GM19351 (cell line): Measurements from ENCODE around the gene IGSF8.

Source experiments
- ATAC-seq: cut with Tn5 transposase; IDR thresholded peaks from one replicate; pipeline ENCODE4 v1.9.1; 2021; ENCODE audit warnings: mild to moderate bottlenecking, moderate library complexity; ENCODE audit not compliant: unreplicated experiment

Gene IGSF8

DNA sequence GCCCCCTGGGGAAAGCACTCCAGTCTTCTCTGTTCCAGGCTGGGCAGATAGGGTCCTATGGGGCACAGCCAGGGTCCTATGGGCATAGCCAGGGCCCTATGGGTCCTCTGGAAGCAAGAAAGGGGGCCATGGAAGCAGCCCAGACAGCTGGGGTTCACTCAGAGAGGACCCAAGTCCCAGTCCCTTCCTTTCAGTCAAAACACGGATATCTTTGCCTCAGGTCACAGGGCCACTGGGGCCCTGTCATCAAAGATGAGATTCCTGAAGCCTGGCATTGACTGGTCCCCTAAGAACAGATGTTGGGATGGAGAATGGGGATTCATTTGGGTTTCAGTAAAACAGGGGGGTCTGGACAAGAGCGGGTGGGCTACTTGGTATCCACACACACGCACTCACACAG, 8.5 kb downstream of the IGSF8 start:
- no peak for ATAC-seq

DNA sequence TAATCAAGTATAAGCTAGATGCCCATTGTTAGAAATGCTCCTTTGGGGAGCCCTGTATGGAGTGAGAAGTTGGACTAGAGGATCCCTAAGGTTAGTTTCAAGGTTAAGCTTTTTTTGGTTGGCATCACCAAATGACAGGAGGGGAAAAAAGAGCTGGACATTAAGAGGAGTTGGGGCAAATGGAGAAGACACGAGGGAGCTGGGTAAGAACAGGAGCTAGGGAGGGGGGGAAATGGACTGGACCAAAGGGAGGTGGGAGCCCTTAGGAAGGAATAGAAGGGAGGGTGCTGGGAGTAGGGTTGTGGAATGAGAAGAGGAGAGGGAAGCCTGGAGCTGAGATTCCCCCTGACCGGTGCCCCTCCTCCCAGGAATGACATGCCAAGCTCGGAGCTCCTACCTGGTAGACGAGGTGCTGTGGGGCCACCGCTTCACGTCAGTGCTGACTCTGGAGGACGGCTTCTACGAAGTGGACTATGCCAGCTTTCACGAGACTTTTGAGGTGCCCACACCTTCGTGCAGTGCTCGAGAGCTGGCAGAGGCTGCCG, 11.2 kb downstream of the IGSF8 start:
- ATAC-seq = no peak

DNA sequence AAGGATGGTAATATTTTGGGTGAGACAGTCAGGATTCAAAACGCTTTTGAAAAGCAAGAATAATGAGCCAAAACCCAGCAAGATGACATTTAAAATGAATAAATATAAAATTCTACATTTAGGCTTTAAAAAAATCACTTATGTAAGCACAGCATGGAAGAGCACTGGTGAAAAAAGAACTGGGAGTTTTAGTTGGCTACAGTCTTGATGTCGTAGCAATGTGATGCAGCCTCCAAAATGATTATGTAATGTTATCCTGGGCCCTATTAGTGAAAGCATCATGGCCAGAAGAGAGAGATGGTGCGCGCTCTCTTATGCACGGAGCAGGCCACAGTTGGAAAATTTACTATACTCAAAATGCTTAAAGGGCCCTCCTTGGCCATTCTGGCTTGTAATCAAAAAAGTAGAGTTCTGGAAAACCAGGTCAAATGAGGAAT, 11.9 kb downstream of the IGSF8 start:
- ATAC-seq = no peak

DNA sequence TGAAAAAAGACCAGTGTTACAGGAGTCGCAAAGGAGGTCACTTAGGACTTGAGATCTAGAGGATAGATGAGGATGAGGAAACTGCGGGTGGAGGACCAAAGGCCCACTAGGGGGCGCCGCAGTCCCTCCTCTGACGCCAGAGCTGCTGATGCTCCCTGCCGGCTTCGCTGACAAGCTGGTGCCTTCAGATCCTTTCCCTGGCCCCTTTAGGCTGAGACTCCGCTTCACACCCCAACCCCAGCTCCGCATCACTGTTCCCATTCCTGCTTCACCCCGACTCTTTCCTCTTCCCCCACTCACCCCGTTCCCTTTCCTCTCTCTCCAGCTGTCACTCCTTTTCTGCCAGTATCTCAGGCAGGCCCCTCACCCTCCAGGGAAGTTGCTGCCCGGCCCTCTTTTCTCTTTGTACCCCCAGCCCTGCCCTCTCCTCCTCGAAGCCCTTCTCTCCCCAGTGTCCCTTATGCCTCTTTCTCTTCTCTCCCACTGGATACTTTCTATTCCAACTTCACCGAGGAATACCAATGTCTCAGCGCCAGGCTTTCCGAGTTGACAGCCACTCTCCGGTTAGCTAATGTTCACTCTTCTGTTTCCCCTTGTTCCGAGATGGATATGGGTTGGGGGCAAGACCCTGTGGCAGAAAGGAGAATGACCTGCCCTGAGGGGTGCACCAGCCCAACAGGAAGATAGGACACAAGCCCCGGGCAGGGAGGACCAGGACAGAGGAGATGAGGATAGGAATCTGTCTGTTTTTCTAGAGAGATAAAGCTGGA, 12.5 kb downstream of the IGSF8 start:
- peak; percentile 73 for ATAC-seq

DNA sequence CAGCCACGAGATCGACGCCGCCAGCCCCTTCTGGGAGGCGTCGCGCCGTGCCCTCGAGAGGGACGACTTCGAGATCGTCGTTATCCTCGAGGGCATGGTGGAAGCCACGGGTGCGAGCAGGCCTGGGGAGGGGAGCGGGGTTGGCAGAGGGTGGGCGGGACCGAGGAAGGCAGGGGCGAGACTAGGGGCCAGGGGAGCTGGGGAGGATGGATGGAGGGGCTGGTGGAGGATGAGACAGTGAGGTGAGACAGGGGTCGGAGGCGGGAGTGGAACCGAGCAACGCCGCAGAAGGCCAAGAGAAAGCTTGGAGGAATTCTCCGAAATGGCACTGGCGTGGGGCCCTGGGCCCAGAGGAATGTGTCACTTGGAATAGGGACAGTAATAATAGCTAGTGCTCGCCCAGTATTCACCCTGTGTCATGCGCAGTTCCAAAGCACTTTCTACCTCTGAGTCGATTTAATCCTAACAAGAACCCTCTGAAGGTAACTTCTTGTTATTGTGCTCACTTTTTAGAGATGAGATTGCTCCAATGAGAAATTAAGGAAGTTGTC, 13.6 kb downstream of the IGSF8 start:
- no peak for ATAC-seq

DNA sequence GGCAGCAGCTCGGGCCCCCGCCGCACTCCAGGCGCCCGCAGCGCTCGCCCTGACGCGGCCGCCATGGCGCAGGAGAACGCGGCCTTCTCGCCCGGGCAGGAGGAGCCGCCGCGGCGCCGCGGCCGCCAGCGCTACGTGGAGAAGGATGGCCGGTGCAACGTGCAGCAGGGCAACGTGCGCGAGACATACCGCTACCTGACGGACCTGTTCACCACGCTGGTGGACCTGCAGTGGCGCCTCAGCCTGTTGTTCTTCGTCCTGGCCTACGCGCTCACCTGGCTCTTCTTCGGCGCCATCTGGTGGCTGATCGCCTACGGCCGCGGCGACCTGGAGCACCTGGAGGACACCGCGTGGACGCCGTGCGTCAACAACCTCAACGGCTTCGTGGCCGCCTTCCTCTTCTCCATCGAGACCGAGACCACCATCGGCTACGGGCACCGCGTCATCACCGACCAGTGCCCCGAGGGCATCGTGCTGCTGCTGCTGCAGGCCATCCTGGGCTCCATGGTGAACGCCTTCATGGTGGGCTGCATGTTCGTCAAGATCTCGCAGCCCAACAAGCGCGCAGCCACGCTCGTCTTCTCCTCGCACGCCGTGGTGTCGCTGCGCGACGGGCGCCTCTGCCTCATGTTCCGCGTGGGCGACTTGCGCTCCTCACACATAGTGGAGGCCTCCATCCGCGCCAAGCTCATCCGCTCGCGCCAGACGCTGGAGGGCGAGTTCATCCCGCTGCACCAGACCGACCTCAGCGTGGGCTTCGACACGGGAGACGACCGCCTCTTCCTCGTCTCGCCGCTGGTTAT, 14.2 kb downstream of the IGSF8 start:
- no peak for ATAC-seq

DNA sequence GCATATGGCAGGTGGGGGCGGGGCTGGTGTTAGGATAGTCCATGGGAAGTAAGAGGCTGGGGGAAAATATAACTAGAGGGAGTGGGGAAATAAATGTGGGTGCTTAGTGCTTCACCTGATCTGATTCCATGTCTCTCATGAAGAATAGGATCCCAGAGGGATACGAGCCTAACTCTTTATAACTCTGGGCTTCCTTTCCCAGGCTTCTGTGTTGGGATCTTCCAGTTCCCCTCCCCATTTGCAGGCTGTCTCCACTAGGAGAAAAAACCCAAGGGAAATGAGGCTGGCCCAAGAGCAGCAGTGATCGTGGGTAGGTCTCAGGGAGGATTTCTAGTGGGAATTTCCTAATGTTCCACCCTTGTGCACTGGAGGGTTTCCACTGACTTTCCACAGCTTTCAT, 15.5 kb downstream of the IGSF8 start:
- no peak for ATAC-seq

DNA sequence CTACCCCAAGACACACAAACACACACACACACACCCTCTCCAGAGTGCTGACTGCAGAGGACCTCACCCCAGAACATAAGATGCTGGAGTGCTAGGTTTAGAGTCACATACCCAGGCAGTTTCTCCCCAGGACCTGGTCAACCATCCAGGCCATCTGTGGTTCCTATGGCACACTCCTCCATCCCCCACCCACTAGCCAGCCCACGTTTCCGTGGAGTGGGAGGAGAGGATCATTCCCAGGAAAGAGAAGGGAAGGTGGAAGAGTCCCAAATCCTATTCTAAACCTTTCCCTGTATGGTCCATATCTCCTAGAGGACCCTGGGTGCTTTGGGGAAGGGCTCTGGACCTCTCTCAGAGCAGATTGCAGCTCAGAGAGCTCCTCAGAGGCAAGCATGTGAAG, 15.9 kb downstream of the IGSF8 start:
- ATAC-seq = no peak

DNA sequence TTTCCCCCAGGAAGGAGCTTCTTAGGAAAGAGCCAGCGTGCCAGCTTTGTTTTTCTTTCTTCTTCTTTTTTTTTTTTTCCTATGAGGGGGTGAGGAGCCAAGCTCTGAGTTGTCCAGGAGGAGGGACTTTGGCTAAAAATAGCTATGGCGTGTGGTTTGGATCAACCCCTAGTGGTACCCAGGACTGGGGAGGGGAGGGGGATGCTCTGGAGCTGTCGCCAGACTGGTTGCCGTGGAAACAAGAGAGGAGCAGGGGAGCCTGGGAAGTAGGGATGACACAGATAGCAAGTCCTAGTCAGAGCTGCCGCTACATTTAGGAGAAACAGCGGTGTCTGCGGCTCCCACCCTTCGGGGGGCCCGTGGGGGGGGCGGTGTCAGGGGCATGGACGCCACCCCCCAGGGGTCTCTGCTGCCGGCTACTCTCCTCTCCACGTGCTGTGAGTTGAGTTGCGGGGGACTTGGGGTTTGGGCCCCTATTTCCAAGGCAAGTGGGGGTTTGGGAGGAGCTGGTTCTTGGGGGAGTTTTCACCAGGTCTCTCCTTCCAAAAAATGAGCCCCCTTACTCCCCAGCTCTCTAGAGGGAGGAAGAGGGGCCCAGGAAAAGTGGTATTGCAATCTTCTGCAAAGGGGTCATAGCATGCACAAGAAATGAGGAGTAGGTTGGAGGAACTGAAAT, 17.0 kb downstream of the IGSF8 start, which contains the start of gene KCNJ9:
Gene KCNJ9, plus strand, starts transcription at position 278 of the 676 bp plus-strand sequence. CDS start 2,493 bp downstream, outside the sequence.
- ATAC-seq = no peak

DNA sequence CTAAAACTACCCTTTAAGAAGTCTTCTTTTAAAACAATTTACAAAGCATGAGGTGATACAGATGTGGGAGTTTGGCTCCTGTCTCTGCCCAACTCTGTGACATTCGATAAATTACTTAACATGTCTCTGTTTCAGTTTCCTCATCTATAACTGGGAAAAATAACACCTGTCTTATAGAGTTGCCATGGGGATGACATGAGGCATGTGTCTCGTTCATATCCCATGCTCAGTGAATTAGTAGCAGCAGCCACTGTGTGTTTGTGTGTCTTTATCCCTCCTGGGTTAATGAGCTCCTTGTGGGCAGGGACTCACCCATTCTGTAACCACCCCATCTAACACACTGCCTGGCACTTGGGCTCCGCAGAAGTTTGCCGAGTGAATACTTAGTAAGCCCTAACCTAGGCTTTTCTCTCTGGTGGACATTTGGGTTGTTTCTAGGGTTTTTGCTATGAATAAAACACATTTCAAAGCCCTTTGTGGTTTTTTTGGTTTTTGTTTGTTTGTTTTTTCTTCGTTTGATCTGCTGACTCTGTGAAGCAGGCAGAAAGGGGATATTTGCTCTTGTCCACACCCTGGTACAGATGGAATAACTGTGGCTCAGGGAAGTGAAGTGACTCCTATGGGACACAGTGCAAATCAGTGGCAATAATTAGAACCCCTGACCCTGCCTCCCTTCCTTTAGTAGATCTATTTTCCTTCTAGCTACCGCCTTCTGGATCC, 17.9 kb downstream of the IGSF8 start:
- ATAC-seq = no peak

DNA sequence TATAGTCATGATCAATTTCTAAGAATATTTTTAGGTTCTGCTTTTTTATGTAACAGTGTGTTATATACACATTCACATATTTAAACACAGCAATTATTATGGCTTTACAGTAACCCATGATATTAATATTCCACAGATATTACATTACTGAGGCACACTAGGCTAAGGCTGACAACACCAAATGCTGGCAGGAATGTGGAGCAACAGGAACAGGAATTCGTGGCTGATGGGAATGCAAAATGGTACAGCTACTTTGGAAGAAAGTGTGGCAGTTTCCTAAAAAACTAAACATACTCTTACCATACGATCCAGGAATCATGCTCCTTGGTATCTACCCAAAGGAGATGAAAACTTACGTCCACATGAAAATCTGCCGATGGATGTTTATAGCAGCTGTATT, 19.0 kb downstream of the IGSF8 start:
- no peak for ATAC-seq

DNA sequence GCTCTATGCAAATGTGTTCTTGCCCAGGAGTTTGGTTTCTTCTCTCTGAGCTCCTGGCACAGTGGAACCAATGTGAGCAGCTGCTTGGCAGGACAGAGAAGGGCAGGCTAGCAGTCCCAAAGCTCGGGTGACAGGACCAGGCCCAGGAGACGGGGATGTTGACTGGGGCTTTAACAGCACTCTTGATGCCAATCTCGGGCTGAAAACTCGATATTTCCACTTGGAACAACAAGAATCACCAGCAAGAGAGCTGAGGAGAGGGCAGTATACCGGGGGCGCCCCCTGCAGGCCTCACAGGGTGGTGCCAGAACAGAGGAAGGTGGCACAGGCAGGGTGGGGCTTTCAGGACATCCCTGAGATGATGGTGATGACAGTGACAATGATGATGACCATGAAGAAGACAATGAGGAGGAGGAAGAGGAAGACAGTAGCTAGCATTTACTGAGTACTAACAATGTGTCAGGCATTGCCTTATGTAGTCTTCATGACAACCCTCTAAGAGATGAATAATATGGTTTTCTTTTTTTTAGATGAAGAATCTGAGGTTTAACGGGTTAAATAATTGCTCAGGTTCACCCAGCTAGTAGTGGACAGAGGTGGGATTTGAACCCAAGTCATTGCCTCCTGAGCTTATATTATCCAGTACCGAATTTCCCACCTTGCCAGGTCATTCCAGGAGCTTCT, 19.8 kb downstream of the IGSF8 start:
- ATAC-seq = peak; percentile 79

DNA sequence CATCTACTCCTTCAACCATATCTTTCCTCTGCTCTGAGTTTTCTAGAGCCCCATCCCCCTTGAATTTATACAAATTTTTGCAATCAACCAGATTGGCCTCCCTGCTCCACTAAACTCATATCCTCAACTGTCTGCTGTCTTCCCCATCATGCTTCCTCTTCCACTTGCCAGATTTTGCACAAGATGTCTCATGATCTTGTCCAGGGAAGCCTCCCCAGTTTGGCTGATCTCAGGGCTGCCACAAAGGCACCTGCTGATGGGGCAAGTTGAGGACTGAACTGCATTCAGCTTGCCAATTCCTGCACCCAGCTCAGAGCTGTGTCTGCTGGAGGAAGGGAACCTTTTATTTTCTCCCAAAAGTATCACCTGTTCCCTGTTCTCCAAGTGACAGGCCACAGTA, 20.9 kb downstream of the IGSF8 start:
- ATAC-seq = no peak

DNA sequence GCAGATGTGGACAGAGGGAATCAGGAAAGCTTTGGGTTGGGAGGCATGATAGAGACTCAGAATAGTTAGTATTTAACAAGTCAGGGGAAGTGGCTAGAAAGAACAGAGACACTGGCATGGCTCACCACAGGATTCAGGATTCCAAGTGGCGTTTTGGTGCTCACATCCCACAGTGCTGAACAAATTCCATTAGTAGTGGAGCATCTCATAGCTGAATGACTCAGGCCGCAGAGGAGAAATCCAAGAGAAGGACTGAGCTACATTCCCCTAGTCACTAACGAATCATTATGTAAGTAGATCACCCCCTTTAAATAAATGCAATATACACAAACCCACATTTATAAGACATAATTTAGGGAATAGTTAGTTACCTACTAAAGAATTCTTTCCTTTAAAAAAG, 22.1 kb downstream of the IGSF8 start:
- no peak for ATAC-seq

DNA sequence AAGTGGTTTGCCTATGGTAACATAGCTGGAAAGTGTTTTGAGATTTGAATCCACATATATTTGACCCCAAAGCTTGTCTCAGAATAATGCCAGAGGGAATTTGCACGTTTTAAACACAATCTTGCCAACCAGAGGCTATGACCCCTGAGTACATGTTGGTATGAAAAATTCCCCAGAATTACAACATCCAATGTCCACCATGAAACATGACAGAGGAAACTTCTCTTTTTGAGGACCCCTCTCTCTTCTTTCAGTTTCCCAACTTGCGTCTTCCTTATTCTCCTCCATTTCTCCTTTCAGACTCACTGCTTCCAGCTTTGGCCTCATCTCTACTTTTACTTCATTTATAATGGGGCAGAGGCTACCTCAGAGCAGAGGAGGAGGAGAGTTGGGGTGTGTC, 22.6 kb downstream of the IGSF8 start:
- no peak for ATAC-seq

DNA sequence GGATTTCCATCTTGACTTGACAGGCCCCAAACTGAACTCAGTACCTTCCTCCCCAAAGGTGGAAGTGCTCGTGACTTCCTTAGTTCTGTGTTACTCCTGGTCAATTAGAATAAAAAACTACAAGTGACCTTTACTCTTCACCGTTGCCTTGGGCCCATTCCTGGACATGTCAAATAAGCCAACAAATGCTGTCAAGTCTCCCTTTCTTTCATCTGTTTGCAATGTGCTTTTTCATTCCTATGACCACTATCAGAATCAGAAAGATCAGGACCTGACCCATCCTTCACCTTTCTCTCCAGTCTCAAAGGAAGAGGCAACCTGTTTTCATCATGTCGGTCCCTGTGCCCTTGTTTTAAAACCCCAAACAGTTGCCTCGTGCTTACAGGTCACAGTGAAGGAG, 23.6 kb downstream of the IGSF8 start:
- ATAC-seq = no peak

DNA sequence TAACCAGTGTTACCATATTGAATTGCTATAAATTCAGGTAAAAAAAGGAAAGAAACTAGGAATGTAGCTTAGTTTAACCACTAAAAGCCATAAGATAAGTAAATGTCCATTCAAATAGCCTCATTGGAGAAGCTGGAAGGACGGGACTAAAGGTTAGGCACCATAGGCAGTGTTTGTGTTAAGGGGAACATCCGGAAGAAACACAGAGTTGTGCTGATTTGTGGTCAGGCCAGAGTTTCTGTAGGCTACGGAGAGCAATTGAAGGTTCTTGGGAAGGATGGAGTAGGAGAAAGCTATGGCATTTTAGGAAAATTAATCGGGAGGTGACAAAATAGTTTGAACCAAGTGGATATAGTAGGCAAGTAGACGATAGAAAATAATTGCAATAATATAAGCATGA, 27.1 kb downstream of the IGSF8 start:
- ATAC-seq = no peak

DNA sequence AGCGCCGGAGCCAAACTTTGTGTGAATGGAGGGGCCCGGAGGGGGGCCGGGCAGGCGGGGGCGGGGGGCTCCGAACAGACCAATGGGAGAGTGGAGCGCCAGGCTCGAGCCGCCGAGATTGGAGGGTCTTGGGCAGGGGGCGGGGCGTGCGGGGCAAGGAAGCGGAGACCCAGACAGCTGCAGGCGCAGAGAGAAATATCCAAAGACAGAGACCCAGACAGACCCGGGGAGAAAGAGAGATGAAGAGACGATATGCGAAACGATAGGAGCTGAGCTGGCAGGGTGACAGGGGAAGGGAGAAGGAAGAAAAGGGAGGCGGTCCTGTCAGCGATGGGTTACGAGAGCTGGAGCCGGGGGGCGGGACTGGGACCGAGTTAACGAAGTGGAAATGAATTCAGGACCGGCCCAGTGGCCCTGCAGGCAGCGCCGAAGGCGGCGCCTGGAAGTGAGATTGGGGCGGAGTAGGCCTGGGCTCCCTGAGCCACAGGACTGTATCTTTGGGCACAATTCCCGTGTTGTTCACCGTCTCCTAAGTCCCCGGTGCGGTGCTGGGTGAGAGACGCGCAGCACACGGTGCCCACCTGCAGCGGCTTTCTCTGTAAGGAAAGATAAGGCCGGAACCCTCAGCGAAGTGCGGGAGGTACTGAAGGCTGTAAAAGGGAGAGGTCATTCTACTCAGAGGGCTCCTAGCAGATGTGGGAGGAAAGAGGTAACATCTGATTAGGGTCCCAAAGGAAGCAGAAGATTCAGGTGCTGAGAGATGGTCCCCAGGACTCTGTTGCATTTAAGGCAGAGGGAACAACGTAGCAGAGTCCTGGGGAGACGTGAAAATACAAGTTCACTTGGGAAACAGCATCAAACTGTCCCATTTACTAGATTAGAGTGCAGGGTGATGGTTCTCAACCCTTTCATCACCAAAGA, 27.9 kb downstream of the IGSF8 start:
- peak; percentile 44 for ATAC-seq
